Muscle layer of colon (tissue), 2 donors: ENCODE results near the gene VAPB.

Experiments used
- H3K27ac ChIP-seq: one replicate; pipeline ENCODE4 v1.7.0; 2013; ENCODE audit warnings: low read depth, mild to moderate bottlenecking, low read length, moderate library complexity
- H3K27me3 ChIP-seq, 2 donors: one replicate each; pipeline ENCODE4 v1.7.0; 2013; ENCODE audit warnings: low read length in 2 of 2, mild to moderate bottlenecking in 2 of 2; ENCODE audit not compliant: insufficient read depth in 2 of 2, control insufficient read depth in 1 of 2
- H3K36me3 ChIP-seq: one replicate; pipeline ENCODE4 v1.7.0; 2013; ENCODE audit warnings: mild to moderate bottlenecking, low read length; ENCODE audit not compliant: insufficient read depth
- H3K4me1 ChIP-seq: one replicate; pipeline ENCODE4 v1.7.0; 2013; ENCODE audit warnings: mild to moderate bottlenecking, low read length; ENCODE audit not compliant: insufficient read depth
- H3K4me3 ChIP-seq, 2 donors: one replicate each; pipeline ENCODE4 v1.7.0; 2013; ENCODE audit warnings: low read length in 2 of 2, low read depth in 1 of 2, mild to moderate bottlenecking in 1 of 2, moderate library complexity in 1 of 2
- H3K9ac ChIP-seq: one replicate; pipeline ENCODE4 v1.7.0; 2013; ENCODE audit warnings: low read length
- H3K9me3 ChIP-seq: one replicate; pipeline ENCODE4 v1.7.0; 2013; ENCODE audit warnings: mild to moderate bottlenecking, low read length
- donor health status: abdominal sarcoma.
- donor health status: Adenocarcinoma of cecum.

Gene VAPB

DNA sequence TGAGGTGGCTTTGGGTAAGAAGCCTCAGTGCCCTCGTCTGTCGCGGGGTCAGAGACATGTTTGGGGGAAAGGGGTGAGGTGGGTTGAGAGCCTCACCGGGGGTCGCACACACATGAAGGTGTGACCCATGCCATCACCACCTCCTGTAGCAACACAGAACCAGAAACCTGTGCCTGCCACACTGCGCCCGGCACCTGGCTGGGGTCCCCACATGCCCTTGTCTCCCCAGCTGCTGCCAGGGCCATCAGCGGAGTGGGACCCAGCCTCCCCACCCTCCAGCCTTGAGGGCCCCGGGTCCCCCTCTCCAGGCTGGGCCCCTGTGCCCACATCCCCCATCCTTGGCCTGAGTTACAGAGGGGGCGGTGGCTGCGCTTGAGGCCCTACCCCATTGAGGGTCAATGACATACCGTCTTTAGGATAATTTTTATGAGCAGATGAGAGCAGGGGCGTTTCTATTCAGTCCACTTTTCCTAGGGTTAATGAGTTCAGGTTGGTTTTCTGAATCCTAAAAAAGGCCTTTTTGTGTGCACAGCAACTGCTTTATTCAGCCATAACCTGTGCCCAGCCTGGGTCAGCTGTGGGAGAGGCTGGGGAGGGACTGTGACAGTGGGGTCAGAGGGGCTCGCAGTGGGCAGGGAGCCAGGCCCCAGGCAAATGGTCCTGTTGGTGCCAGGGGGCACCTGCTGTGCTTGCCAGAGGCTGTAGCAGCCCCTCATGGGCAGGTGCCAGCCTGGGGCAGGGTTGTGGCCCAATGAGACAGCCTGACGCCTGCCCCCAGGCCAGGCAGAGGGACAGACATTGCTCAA lies 106.8 kb downstream of the VAPB start:
- H3K4me3 ChIP-seq: no peak overlapping the region
- H3K27ac ChIP-seq: no peak overlapping the region
- no peaks in the 10 kb centered on the region for H3K9me3 ChIP-seq
- H3K27me3 ChIP-seq: no peaks in the 10 kb centered on the region
- no peak overlapping the region for H3K9ac ChIP-seq
- H3K36me3 ChIP-seq: no peaks in the 10 kb centered on the region
- no peaks in the 10 kb centered on the region for H3K4me1 ChIP-seq

GRCh38 chr20:58496429-58496769 lies 107.4 kb downstream of the VAPB start:
- no peak overlapping the region for H3K27ac ChIP-seq
- H3K9ac ChIP-seq: no peak overlapping the region
- no peak overlapping the region for H3K4me3 ChIP-seq

GRCh38 chr20:58497076-58497641 lies 108.1 kb downstream of the VAPB start:
- Histone ChIP-seq H3K9ac (no peak overlapping the region), H3K4me3 (no peak overlapping the region), H3K4me1 (no peaks in the 10 kb centered on the region), H3K27me3 (no peaks in the 10 kb centered on the region), H3K36me3 (no peaks in the 10 kb centered on the region), H3K27ac (no peak overlapping the region), H3K9me3 (no peaks in the 10 kb centered on the region)

More at GRCh38 chr20:58496429-58496769, 107.4 kb downstream of the VAPB start:
- Histone ChIP-seq H3K9me3 (no peaks in the 10 kb centered on the region), H3K4me1 (no peaks in the 10 kb centered on the region), H3K27me3 (no peaks in the 10 kb centered on the region), H3K36me3 (no peaks in the 10 kb centered on the region)

- H3K27me3 ChIP-seq: no peaks in the 10 kb centered on the region
- no peaks in the 10 kb centered on the region for H3K36me3 ChIP-seq
- H3K9ac ChIP-seq: no peak overlapping the region
- no peaks in the 10 kb centered on the region for H3K4me1 ChIP-seq
- H3K9me3 ChIP-seq: no peaks in the 10 kb centered on the region
- H3K27ac ChIP-seq: no peak overlapping the region
- no peak overlapping the region for H3K4me3 ChIP-seq
Measured at GRCh38 chr20:58497724-58498469, 108.9 kb downstream of the VAPB start.

GRCh38 chr20:58498470-58499068 lies 109.5 kb downstream of the VAPB start:
- Histone ChIP-seq H3K27me3 (no peaks in the 10 kb centered on the region), H3K27ac (no peak overlapping the region), H3K9me3 (no peaks in the 10 kb centered on the region), H3K36me3 (no peaks in the 10 kb centered on the region), H3K4me3 (no peak overlapping the region), H3K4me1 (no peaks in the 10 kb centered on the region), H3K9ac (no peak overlapping the region)

GRCh38 chr20:58500256-58500655 lies 111.2 kb downstream of the VAPB start:
- Histone ChIP-seq H3K4me3 (no peak overlapping the region), H3K27ac (no peak overlapping the region), H3K9me3 (peaks cover 4% of the 10 kb centered on the region), H3K4me1 (no peaks in the 10 kb centered on the region), H3K36me3 (no peaks in the 10 kb centered on the region), H3K27me3 (no peaks in the 10 kb centered on the region), H3K9ac (no peak overlapping the region)
